ENCODE results near the gene TENT5C. TPM values are rescaled to one million over a fixed set of nuclear protein-coding genes. Genes with fewer than 3 reads are reported as not detected.

TENT5C gene
- total RNA-seq, 1 experiment from 2014 or later = not detected

GRCh38 chr1:117660271-117660965 lies 54.6 kb downstream of the TENT5C start:
- H3K4me1 Mint-ChIP-seq (ENCODE audit: insufficient read depth, unreplicated experiment) = peaks cover 15% of the 10 kb centered on the region
- no peaks in the 10 kb centered on the region for H3K9me3 Mint-ChIP-seq (ENCODE audit: unreplicated experiment)
- H3K27ac Mint-ChIP-seq (ENCODE audit: low read depth, unreplicated experiment) = no peak overlapping the region
- no peaks in the 10 kb centered on the region for H3K36me3 Mint-ChIP-seq (ENCODE audit: insufficient read depth, unreplicated experiment)
- ChIA-PET CTCF (interaction anchor here (0.6 to 1.8 kb wide), 4 partner anchors 31 to 190 kb away, joined by 3 to 5 read pairs (median 4); no protein-coding TSS in a partner anchor), POLR2A (interaction anchor here (0.7 kb wide), 1 partner anchor 152 kb away, joined by 3 read pairs; no protein-coding TSS in a partner anchor)
- BruUV-seq (replicated peaks) = no TSS peak
- no peak overlapping the region for H3K4me3 Mint-ChIP-seq (ENCODE audit: unreplicated experiment)
- intact Hi-C loops (cut with micrococcal nuclease) = no loop called here
- H3K27me3 Mint-ChIP-seq (ENCODE audit: insufficient read depth, unreplicated experiment) = no peaks in the 10 kb centered on the region
- TF ChIP-seq CTCF (IDR thresholded peaks at IDR 0.05; ENCODE audit: unreplicated experiment) = no peak
- no peak for DNase-seq (ENCODE audit: unreplicated experiment)

GRCh38 chr1:117661027-117661426 lies 55.2 kb downstream of the TENT5C start:
- ChIA-PET POLR2A (interaction anchor here (0.7 kb wide), 1 partner anchor 153 kb away, joined by 3 read pairs; no protein-coding TSS in a partner anchor), CTCF (interaction anchor here (0.6 to 1.8 kb wide), 4 partner anchors 31 to 191 kb away, joined by 3 to 5 read pairs (median 4); no protein-coding TSS in a partner anchor)
- H3K4me1 Mint-ChIP-seq (ENCODE audit: insufficient read depth, unreplicated experiment) = peaks cover 13% of the 10 kb centered on the region
- H3K9me3 Mint-ChIP-seq (ENCODE audit: unreplicated experiment) = no peaks in the 10 kb centered on the region
- no peak for DNase-seq (ENCODE audit: unreplicated experiment)
- BruUV-seq (replicated peaks) = no TSS peak
- TF ChIP-seq CTCF (IDR thresholded peaks at IDR 0.05; ENCODE audit: unreplicated experiment) = no peak
- H3K27me3 Mint-ChIP-seq (ENCODE audit: insufficient read depth, unreplicated experiment) = no peaks in the 10 kb centered on the region
- no peaks in the 10 kb centered on the region for H3K36me3 Mint-ChIP-seq (ENCODE audit: insufficient read depth, unreplicated experiment)
- H3K4me3 Mint-ChIP-seq (ENCODE audit: unreplicated experiment) = no peak overlapping the region
- intact Hi-C loops (cut with micrococcal nuclease) = no loop called here
- no peak overlapping the region for H3K27ac Mint-ChIP-seq (ENCODE audit: low read depth, unreplicated experiment)

- no peak for DNase-seq (ENCODE audit: unreplicated experiment)
- BruUV-seq (replicated peaks) = no TSS peak
- H3K4me1 Mint-ChIP-seq (ENCODE audit: insufficient read depth, unreplicated experiment) = no peaks in the 10 kb centered on the region
- no peak overlapping the region for H3K27ac Mint-ChIP-seq (ENCODE audit: low read depth, unreplicated experiment)
- TF ChIP-seq CTCF (IDR thresholded peaks at IDR 0.05; ENCODE audit: unreplicated experiment) = no peak
- H3K27me3 Mint-ChIP-seq (ENCODE audit: insufficient read depth, unreplicated experiment) = no peaks in the 10 kb centered on the region
- H3K4me3 Mint-ChIP-seq (ENCODE audit: unreplicated experiment) = no peak overlapping the region
- ChIA-PET CTCF (no interaction called here), POLR2A (interaction anchor here (1.2 kb wide), 1 partner anchor 14 kb away, joined by 3 read pairs; no protein-coding TSS in a partner anchor)
- H3K9me3 Mint-ChIP-seq (ENCODE audit: unreplicated experiment) = no peaks in the 10 kb centered on the region
- no peaks in the 10 kb centered on the region for H3K36me3 Mint-ChIP-seq (ENCODE audit: insufficient read depth, unreplicated experiment)
- intact Hi-C loops (cut with micrococcal nuclease) = no loop called here
Measured at GRCh38 chr1:117662667-117663066, 56.8 kb downstream of the TENT5C start.

DNA sequence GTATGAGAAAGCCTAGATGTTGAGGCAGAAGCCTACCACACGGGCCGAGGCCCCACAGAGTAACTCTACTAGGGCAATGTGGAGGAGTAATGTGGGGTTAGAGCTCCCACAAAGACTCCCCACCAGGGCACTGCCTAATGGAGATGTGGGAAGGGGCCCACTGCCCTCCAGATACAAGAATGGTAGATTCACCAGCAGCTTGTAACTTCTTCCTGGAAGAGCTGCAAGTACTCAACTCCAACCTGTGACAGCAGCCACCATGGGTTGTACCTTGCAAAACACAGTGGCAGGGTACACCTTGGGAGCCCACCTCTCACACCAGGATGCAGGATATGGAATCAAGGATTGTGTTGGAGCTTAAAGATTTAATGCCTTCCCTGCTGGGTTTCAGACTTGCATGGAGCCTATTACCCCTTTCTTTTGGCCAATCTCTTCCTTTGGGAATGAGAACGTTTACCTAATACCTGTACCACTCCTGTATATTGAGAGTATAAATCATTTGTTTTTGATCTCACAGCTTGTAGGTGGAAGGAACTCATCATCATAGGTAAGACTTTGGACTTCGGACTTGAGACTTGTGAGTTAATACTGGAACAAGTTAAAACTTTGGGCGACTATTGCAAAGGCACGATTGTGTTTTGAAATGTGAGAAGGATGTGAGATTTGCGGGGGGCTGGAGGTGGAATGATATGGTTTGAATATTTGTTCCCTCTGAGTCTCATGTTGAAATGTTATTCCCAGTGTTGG lies 57.5 kb downstream of the TENT5C start:
- Mint-ChIP-seq H3K27me3 (ENCODE audit: insufficient read depth, unreplicated experiment) (no peaks in the 10 kb centered on the region), H3K4me1 (ENCODE audit: insufficient read depth, unreplicated experiment) (no peaks in the 10 kb centered on the region), H3K9me3 (ENCODE audit: unreplicated experiment) (no peaks in the 10 kb centered on the region), H3K36me3 (ENCODE audit: insufficient read depth, unreplicated experiment) (no peaks in the 10 kb centered on the region), H3K27ac (ENCODE audit: low read depth, unreplicated experiment) (no peak overlapping the region), H3K4me3 (ENCODE audit: unreplicated experiment) (no peak overlapping the region)
- POLR2A ChIA-PET = interaction anchor here (1.2 kb wide), 1 partner anchor 15 kb away, joined by 3 read pairs; no protein-coding TSS in a partner anchor
- CTCF ChIA-PET = no interaction called here
- BruUV-seq (replicated peaks) = no TSS peak
- TF ChIP-seq CTCF (IDR thresholded peaks at IDR 0.05; ENCODE audit: unreplicated experiment) = no peak
- DNase-seq (ENCODE audit: unreplicated experiment) = no peak
- intact Hi-C loops (cut with micrococcal nuclease) = no loop called here
